ENCODE data around the gene MSL3.

Gene MSL3

DNA sequence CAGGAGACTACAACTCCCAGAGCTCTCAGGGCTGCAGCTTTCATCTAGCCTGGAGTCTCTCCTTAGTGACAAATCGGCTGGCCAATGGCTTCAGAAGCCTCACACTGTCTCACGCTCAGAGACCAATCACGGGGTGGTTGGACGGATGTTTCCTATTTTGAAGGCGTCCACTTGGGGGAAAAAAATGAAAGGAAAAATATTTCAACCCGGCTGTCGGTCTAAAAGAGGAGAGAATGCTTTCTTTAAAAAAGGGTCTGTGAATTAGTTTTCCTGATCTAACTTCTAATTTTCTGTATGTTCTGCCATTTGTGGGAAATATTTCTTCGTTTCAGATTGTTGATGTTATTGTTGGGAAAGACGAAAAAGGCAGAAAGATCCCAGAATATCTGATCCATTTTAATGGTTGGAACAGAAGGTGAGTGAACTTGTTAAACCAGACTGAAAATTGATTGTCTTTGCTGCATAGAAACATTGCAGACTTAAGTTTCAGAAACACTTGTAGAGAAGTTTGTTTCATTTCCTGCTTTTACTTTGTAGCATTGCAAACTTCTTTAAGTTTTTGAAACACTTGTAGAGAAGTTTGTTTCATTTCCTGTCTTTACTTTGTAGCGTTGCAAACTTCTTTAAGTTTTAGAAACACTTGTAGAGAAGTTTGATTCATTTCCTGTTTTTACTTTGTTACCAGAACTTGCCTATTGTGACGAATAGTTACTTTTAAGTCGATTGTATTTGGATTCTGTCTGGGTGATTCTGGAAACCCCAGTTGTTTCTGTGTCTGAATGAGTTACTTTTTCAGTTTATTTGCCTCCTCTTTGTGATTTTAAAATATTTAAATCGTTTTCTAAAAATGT, 1.6 kb downstream of the MSL3 start:
- no peak for DNase-seq (ENCODE audit: low read depth)

DNA sequence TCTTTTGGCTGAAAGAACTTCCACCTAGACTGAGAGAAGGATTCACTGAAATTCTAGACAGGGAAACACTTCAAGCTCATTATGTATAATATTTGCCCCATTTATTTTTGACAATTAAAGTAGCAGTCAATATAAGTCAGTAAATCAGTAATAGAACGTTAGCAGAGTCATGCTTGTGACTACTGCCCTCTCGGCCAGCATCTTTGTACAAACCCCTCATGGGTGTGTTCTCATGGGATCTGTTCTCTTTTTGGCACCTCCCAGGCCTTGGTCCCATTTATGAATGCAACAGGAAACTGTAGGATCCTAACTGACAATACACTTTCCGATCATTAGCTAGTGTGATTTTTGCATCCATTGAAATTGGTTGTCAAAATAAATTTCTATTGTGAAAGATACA, 2.9 kb downstream of the MSL3 start:
- no peak for DNase-seq (ENCODE audit: low read depth)

DNA sequence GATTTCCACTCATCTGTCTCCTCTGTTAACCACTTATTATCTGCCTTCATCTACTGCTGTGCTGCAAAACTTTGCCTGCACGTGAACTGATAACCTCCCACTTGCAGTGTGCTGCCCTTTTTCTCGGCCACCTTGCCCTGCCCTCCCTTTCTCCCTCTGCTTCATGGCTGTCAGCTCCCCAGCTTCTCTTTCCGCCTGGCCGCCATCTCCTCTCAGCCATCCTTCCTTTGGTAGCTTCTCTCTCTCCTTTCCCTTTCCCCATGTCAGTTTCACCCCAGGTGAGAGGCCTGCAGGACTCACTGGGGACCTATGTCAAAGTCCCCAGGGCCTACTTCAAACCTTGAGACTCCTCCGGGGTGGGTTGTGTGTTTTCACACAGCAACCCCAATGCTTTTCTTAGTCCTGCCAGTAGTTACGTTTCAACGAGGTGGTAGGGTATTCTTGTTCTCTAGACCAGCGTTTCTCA, 6.6 kb downstream of the MSL3 start:
- no peak for DNase-seq (ENCODE audit: low read depth)

DNA sequence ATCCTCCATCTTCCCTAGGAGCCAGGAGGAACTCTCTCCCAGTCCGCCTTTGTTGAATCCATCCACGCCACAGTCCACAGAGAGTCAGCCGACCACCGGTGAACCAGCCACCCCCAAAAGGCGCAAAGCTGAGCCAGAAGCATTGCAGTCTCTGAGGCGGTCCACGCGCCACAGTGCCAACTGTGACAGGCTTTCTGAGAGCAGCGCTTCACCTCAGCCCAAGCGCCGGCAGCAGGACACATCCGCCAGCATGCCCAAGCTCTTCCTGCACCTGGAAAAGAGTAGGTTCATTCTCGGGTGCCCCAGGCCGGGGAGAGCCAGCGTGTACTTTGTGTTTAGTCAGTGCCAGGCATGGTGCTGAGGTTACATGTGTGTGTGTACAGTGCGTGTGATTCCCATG, 7.4 kb downstream of the MSL3 start:
- DNase-seq (ENCODE audit: low read depth): no peak

DNA sequence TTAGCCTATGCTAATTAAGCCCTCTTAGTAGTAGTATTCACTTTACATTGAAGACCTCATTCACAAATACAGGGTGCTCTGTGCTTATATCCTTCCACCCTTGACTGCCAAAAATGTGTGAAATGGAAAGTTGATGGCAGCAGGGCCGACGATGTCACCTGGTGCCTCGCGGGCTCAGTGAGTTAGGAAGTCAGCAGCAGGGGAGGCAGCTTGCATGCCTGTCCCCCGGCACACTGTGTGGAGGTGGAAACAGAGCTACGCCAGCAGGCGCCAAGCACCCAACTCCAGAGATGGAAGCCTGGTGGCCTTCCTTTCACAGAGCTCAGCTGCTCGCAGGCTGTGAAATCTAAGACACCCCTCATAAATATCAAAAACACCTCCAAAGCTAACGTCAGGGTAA, 8.4 kb downstream of the MSL3 start:
- no peak for DNase-seq (ENCODE audit: low read depth)

DNA sequence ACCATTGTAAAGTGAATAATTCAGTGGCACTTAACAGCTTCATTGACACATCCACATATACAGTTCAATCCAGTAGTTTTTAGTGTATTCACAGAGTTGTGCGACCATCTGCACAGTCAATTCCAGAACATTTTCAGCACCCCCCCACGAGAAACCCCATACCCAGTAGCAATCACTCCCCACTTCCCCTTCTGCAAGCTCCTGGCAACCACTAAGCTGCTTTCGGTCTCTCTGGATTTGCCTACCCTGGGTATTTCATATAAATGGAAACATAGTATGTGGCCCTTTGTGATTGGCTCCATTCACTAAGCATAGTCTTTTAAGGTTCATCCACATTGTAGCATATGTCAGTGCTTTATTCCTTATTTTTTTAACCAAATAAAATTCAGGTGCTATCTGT, 10.0 kb downstream of the MSL3 start:
- DNase-seq (ENCODE audit: low read depth): no peak

DNA sequence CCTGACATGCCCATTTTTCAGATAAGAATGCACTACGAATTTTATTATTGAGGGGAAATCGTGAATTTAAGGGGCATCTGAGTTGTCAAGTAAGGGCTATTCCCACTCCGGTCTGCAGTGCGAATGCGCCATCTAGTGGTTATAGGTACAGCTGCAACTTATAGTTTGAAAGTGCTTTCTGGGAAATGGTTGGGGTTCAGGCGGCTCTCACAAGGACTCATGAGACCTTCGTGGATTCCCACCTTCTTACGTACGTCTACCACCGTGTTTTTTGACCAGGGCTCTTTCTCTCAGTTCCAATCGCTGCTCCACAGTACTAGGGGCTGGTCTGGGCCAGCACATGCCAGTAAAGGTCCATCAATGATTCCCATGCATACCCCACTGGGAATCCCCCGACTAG, 12.3 kb downstream of the MSL3 start:
- no peak for DNase-seq (ENCODE audit: low read depth)

DNA sequence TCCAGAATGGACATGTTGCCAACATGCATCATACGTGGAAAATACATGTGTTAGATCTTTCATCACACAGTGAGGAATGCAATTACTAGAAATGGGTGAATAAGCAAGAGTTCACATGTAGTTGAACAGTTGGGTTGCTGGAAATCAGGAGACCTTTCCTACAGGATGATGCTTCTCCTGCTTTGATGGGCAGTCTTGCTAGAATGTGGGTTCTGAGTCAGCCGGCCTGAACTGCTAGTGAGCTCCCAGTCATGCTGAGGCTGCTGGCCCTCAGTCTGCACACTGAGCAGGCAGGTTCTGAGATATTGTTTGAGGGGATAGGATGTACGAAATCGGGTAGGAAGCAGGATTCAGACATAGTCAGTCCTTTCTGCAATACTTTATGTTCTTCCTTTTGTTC, 20.2 kb downstream of the MSL3 start:
- no peak for DNase-seq (ENCODE audit: low read depth)

DNA sequence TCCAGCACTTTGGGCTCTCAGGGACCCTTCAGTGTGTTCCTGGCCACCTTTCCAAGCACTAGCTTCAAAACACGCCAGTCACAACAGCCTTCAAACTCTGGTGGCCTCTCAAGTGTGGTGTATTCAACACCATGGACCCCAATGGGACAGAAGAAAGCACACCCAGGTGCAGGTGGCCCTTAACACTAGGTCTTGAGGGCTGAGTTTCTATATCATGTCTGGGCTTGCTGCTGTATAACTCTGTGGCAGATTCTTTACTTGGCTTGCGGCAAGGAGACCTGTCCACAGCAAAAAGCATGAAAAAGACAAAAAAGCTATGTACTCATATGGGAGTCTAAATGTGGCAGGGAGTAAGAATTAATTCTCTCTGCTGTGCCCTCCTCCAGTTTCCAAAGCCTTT, 23.1 kb downstream of the MSL3 start:
- DNase-seq (ENCODE audit: low read depth): no peak

DNA sequence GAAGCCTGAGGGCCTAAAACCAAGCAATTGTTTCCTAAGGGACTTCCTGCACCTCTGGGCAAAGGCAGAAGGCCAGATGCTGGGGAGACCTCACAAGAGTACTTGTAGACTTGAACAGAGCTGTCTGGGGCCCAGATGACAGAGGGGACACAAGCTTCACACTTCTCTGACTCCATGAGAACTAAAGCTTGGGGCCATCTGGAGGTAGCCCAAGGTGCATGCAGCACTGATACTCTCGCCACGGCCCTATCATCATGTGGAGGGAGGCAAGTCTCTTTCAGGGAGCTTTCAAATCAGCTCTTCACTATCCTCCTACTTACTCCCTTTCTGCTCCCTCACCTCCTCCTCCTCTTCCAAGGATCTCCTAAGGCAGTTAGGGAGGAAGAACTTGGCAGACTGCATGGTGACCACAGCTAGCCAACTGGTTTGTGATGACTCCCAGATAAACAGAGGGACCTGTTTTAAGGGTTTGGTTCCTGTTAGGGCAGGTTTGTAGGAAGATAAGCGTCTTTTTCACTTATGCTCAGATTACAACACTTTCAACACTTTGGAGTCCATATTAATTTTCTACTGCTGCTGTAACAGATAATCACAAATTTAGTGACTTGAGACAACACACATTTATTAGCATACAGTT, 23.8 kb downstream of the MSL3 start:
- no peak for DNase-seq (ENCODE audit: low read depth)

DNA sequence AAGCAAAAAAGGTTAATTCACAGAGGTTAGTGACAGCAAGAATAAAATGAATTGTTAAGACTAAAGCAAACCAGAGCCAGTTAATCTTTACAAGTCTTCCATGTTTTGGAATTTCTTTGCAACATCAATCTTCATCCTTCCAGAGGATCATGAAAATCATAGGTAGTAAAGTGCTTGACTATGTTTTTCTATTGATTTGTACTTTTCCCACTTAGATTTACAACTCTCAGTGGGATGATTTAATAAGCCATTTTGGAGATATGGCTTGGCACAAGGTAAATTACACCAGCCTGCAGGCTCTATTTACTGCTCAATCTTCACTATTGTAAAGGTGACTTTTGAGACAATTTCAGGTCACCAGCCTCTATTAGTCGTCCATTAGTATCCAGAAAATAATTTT, 26.5 kb downstream of the MSL3 start:
- DNase-seq (ENCODE audit: low read depth): no peak

DNA sequence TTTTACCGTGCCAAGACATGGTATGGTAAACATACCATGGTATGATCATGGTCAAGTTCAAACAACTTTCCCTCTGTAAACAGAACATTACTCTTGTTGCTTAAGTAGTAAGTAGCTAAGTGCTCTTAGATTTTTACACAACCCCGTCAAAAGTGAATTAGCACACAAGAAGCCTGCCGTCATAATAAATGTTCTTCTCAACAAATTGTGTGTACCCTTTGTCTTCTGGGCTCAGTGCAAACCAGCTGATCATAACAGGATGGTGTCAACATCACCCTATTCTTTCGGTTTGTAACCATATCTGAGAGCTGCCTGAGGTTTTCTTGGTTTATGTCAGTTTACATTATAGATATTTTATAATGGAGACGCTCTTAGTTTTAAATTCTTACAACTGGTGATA, 28.8 kb downstream of the MSL3 start:
- DNase-seq (ENCODE audit: low read depth): no peak

DNA sequence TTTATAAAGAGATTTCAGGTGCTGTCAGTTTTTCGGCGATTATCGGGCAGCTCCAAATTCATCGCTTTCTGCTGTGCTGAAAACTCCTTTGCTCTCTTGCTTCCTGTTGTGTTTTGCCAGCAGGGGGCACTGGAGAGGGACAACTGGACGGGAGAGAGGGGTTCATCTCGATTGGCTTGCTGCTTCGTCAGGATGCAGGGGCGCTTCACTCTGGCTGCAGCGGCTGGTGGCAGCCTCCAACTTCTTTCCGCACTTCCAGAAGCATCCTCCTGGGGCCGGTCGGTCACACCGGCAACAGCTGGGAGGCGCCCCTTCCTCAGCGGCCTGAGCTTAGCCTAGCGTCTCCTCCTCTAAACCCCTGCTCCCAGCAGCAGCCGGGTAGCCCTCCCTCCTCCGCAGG, 29.5 kb downstream of the MSL3 start:
- DNase-seq (ENCODE audit: low read depth): peak; percentile 26

DNA sequence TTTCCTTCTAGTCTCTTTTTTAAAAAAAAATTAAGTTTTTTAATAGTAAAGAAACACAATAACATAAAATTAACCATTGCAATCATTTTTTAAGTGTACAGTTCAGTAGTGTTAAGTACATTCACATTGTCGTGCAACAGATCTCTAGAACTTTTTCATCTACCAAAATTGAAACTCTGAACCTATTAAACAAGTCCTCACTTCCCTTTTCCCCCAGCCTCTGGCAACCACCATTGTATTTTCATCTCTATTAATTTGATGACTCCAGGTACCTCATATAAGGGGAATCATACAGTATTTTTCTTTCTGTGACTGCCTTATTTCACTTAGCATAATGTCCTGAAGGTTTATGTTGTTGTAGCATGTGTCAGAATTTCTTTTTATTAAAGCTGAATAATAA, 31.8 kb downstream of the MSL3 start:
- DNase-seq (ENCODE audit: low read depth): no peak

DNA sequence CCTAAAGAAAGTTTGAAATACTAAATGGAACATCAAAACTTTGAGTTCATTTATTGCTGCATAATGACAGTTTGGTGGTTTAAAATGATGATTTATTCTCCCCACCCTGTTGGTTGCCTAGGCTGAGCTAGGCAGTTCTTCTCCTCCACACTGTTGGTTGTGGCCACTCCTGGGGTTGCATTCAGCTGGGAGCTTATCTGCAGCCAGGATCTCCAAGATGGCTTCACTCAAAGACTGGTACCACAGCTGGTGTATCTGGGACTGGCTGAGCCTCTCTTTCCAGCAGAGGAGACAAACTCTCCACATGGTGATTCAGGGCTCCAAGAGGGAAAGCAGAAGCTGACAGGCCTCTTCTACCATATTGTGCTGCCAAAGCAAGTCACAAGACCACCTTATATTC, 33.1 kb downstream of the MSL3 start:
- DNase-seq (ENCODE audit: low read depth): no peak

DNA sequence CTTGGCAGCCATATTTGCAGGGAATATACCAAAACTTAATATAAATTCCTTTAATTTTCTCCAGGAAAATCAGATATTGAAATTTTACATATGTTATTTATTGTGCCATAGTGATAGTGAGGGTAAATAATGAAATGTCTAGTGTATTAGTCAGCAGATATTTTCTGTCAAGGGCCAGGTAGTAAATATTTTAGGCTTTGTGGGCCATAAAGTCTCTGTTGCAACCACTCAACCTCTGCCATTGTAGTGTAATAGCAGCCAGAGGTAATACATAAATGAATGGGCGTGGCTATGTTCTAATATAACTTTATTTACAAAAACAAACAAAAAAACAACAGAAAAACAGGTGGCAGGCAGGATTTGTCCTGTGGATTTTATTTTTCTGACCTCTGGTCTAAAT, 33.5 kb downstream of the MSL3 start:
- DNase-seq (ENCODE audit: low read depth): no peak

DNA sequence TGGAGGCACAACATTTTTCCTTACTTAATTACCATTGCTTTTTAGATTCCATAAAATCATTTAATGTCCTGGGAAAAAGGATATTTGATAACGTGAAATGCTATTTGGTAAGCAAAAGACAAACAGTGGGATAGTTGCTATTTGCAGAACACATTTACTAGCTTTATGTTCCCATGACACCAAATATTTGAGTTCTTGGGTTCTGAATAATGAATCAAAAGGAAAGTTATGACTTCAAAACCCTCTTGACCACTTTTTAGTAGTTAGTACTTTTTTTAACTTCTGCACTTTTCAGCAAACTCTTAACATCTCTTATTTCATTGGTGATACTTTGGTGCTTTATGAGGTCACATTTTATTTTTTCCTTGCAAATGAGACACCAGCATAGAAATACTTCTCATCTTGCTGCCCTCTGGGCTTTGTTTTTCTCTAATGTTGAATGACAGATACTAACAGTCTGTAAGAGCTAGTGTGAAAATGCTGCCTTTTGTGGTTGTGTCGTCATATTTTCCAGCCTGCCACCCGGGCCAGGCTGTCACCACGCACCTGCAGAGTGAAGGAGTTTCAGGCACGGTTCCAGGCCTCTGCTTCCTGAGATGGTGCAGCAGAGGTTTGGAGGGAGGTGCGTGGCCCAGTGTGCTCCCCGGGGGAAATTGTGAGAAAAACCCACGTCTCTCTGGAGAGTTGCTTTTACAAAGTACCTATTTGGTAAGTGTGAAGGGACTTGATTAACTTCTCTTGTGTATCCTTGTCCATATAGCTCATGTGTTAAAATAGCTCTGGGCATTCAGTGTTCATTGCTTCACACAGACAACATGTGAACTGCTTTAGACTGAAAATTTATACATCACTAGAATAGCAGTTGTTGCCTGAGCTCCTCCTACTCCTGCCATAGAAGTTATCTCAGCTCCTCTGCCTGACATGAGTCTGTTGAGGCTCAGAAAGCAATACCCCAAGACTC, 34.7 kb downstream of the MSL3 start:
- DNase-seq (ENCODE audit: low read depth): peak; percentile 5

DNA sequence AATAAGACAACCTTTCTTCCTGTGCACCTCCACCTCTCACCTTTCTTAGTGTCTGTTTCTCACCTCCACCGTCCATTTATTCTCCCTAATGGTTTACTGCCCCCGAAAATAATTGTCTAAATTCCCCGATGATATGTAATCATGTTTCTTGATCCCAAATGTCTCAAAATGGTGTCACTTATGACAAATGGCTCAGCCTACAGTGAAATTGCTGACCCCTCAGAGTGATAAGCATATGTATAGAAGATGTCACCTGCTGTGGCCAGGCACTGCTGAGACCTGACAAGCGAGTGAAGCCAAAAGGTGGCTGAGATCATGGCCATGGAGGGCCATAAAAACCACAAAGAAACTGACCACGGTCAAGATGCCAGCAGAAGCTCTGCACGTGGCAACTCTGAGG, 35.7 kb downstream of the MSL3 start:
- no peak for DNase-seq (ENCODE audit: low read depth)

DNA sequence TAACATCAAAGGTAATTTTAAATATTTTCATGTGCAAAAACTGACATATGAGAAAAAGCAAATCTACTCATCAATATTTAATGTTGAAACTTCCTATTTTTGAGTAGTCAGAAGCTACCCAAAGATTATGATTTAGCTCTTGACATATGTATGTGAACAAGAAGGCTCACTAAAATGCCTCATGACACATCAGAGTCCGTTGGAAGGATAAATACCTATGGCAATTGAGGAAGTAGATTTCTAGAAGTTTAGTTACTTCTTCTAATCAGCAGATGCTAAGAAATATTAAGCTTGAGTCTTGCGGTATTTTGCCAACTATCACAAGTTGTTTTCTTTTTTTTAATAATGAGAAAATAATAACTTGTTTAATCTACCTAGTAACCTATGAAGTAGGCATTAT, 55.3 kb downstream of the MSL3 start:
- no peak for DNase-seq (ENCODE audit: low read depth)

Measured in stimulated activated CD8-positive, alpha-beta memory T cell treated with anti-CD3 and anti-CD28 coated beads, Interleukin-15, amount 100 ng/mL, for 24 hours (primary cell).